OCI-LY7 (cell line): ENCODE results near the gene ENDOG.

Experiments used
- EZH2phosphoT487 ChIP-seq: fragments of 200-600 bp; sonication (generic); IDR thresholded peaks from 2 replicates; pipeline ENCODE4 v1.6.1; 2018; ENCODE audit warnings: low read depth, borderline replicate concordance, mild to moderate bottlenecking, mixed run types, antibody characterized with exemption, low read length, moderate library complexity, mixed read lengths
- TF ChIP-seq, protein P1 (sequence below): fragments of 200-600 bp; sonication (generic); conservative IDR thresholded peaks from 2 replicates; pipeline ENCODE4 v1.5.1; 2014; ENCODE audit warnings: mild to moderate bottlenecking, antibody characterized with exemption, low read length, moderate library complexity, mixed read lengths

DNA sequence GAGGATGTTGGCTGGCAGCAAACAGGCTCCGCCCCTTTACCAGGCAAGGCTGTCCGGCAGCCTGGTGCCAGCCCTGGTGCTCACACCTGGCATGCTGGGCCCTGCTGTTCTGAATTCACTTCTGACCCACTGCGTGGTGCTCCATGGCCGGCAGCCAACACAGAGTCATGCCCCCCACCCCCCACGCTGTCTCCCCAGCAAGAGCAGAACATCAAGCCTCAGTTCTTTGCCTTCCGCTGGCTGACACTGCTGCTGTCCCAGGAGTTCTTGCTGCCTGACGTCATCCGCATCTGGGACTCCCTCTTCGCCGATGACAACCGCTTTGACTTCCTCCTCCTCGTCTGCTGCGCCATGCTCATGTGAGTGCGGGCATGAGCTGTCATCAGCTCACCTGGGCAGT, 12.6 kb upstream of the ENDOG start:
- TF ChIP-seq, protein P1, sequence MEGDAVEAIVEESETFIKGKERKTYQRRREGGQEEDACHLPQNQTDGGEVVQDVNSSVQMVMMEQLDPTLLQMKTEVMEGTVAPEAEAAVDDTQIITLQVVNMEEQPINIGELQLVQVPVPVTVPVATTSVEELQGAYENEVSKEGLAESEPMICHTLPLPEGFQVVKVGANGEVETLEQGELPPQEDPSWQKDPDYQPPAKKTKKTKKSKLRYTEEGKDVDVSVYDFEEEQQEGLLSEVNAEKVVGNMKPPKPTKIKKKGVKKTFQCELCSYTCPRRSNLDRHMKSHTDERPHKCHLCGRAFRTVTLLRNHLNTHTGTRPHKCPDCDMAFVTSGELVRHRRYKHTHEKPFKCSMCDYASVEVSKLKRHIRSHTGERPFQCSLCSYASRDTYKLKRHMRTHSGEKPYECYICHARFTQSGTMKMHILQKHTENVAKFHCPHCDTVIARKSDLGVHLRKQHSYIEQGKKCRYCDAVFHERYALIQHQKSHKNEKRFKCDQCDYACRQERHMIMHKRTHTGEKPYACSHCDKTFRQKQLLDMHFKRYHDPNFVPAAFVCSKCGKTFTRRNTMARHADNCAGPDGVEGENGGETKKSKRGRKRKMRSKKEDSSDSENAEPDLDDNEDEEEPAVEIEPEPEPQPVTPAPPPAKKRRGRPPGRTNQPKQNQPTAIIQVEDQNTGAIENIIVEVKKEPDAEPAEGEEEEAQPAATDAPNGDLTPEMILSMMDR, result no peak
- no peak for TF ChIP-seq EZH2phosphoT487
